Neural cell (in vitro differentiated cells): ENCODE results near the gene PDLIM1. TPM values are rescaled to one million over a fixed set of nuclear protein-coding genes. Genes with fewer than 3 reads are reported as not detected.

Source experiments
- H2AFZ ChIP-seq: fragments of 200-600, 300-800 bp; sonication (generic), shearing (Covaris generic); 2 replicates; pipeline ENCODE4 v1.6.0; 2014; ENCODE audit warnings: low read depth, mild to moderate bottlenecking, antibody characterized with exemption, low read length, moderate library complexity
- H3F3A ChIP-seq: fragments of 200-600 bp; shearing (Covaris generic); 2 replicates; pipeline ENCODE4 v1.6.1; 2016; ENCODE audit warnings: mild to moderate bottlenecking, moderate library complexity, mixed read lengths, antibody characterized with exemption, low read length; ENCODE audit not compliant: insufficient read depth, poor library complexity, severe bottlenecking
- H3K27ac ChIP-seq: fragments of 200-600, 300-800 bp; sonication (generic), shearing (Covaris generic); 2 replicates; pipeline ENCODE4 v1.5.1; 2014; ENCODE audit warnings: mild to moderate bottlenecking, low read length, moderate library complexity
- H3K27me3 ChIP-seq: fragments of 300-800, 200-600 bp; sonication (generic), shearing (Covaris generic); 2 replicates; pipeline ENCODE4 v1.6.0; 2014; ENCODE audit warnings: mild to moderate bottlenecking, low read depth, low read length, moderate library complexity; ENCODE audit not compliant: insufficient read depth
- H3K36me3 ChIP-seq: fragments of 300-800, 200-600 bp; sonication (generic), shearing (Covaris generic); 2 replicates; pipeline ENCODE4 v1.5.1; 2014; ENCODE audit warnings: mild to moderate bottlenecking, antibody characterized with exemption, low read length, moderate library complexity; ENCODE audit not compliant: insufficient read depth
- H3K4me2 ChIP-seq: fragments of 300-800, 200-600 bp; sonication (generic), shearing (Covaris generic); 2 replicates; pipeline ENCODE4 v1.6.0; 2014; ENCODE audit warnings: mild to moderate bottlenecking, low read length
- H3K4me3 ChIP-seq: fragments of 300-800, 200-600 bp; sonication (generic), shearing (Covaris generic); 2 replicates; pipeline ENCODE4 v1.5.1; 2014; ENCODE audit warnings: mild to moderate bottlenecking, low read length, moderate library complexity
- H3K79me2 ChIP-seq: fragments of 200-600 bp; shearing (Covaris generic); replicated peaks from 2 replicates; pipeline ENCODE4 v1.6.0; 2014; ENCODE audit warnings: mild to moderate bottlenecking, low read length, moderate library complexity; ENCODE audit not compliant: insufficient read depth
- H3K9ac ChIP-seq: fragments of 300-800, 200-600 bp; sonication (generic), shearing (Covaris generic); 2 replicates; pipeline ENCODE4 v1.6.1; 2016; ENCODE audit warnings: mild to moderate bottlenecking, low read length, mixed read lengths
- H3K9me2 ChIP-seq: fragments of 200-600 bp; shearing (Covaris generic); 2 replicates; pipeline ENCODE4 v1.6.1; 2016; ENCODE audit warnings: mild to moderate bottlenecking, low read length, mixed read lengths; ENCODE audit not compliant: insufficient read depth
- H3K9me3 ChIP-seq: fragments of 200-600, 300-800 bp; sonication (generic), shearing (Covaris generic); 2 replicates; pipeline ENCODE4 v1.6.1; 2016; ENCODE audit warnings: mild to moderate bottlenecking, mixed run types, low read length, moderate library complexity, mixed read lengths
- H4K20me1 ChIP-seq: fragments of 200-600 bp; shearing (Covaris generic); 2 replicates; pipeline ENCODE4 v1.6.1; 2016; ENCODE audit warnings: mild to moderate bottlenecking, mixed run types; ENCODE audit not compliant: insufficient read depth
- CTCF ChIP-seq: fragments of 450-650 bp; IDR thresholded peaks from 2 replicates; pipeline ENCODE4 v1.5.1; 2014; ENCODE audit warnings: antibody characterized with exemption, mild to moderate bottlenecking, moderate library complexity; ENCODE audit not compliant: poor library complexity, severe bottlenecking
- EP300 ChIP-seq: fragments of 450-650 bp; conservative IDR thresholded peaks from 2 replicates; pipeline ENCODE4 v1.6.1; 2014; ENCODE audit warnings: antibody characterized with exemption, mild to moderate bottlenecking, moderate library complexity; ENCODE audit not compliant: poor library complexity, severe bottlenecking
- EZH2 ChIP-seq: fragments of 200-600, 300-800 bp; shearing (Covaris generic), sonication (generic); IDR thresholded peaks from 2 replicates; pipeline ENCODE4 v1.6.1; 2014; ENCODE audit warnings: antibody characterized with exemption, low read length, borderline replicate concordance, mild to moderate bottlenecking; ENCODE audit not compliant: insufficient read depth, poor library complexity, severe bottlenecking
- MXI1 ChIP-seq: fragments of 450-650 bp; conservative IDR thresholded peaks from 2 replicates; pipeline ENCODE4 v1.6.1; 2014; ENCODE audit warnings: antibody characterized with exemption, mild to moderate bottlenecking; ENCODE audit not compliant: poor library complexity, severe bottlenecking
- POLR2AphosphoS5 ChIP-seq: IDR thresholded peaks from 2 replicates; pipeline ENCODE4 v1.6.1; 2012
- REST ChIP-seq: IDR thresholded peaks from 2 replicates; pipeline ENCODE4 v1.6.1; 2012; ENCODE audit warnings: borderline replicate concordance
- SMC3 ChIP-seq: fragments of 450-650 bp; conservative IDR thresholded peaks from 2 replicates; pipeline ENCODE4 v1.6.1; 2014; ENCODE audit warnings: antibody characterized with exemption, mild to moderate bottlenecking, moderate library complexity; ENCODE audit not compliant: poor library complexity
- TAF1 ChIP-seq: IDR thresholded peaks from 2 replicates; pipeline ENCODE4 v1.6.1; 2012; ENCODE audit warnings: low read depth
- polyA plus RNA-seq: library from polyadenylated mRNA; depleted of rRNA; stranded (reverse); fragments of >200 nt; gene quantifications from 2 replicates; pipeline ENCODE4 v1.2.3, GENCODE V29; 2014

PDLIM1 gene
- polyA plus RNA-seq, 1 donor from 2014 or later = 1.0 TPM

- H3K79me2 ChIP-seq = no peaks in the 10 kb centered on the region
- no peak overlapping the region for H3K9ac ChIP-seq
- no peaks in the 10 kb centered on the region for H3K9me3 ChIP-seq
- H3F3A ChIP-seq = no peaks in the 10 kb centered on the region
- H3K27ac ChIP-seq = no peak overlapping the region
- H3K4me3 ChIP-seq = no peak overlapping the region
- no peaks in the 10 kb centered on the region for H4K20me1 ChIP-seq
- H2AFZ ChIP-seq = no peak overlapping the region
- H3K27me3 ChIP-seq = no peaks in the 10 kb centered on the region
- no peaks in the 10 kb centered on the region for H3K36me3 ChIP-seq
- H3K9me2 ChIP-seq = no peaks in the 10 kb centered on the region
- no peak overlapping the region for H3K4me2 ChIP-seq
- TF ChIP-seq REST (no peak), CTCF (no peak), TAF1 (no peak), SMC3 (no peak), POLR2AphosphoS5 (no peak), EZH2 (no peak), MXI1 (no peak), EP300 (no peak)
Measured at GRCh38 chr10:95326396-95326795, 35.6 kb upstream of the PDLIM1 start.

- H3K36me3 ChIP-seq = no peaks in the 10 kb centered on the region
- no peak overlapping the region for H3K4me3 ChIP-seq
- H3K9me2 ChIP-seq = no peaks in the 10 kb centered on the region
- H4K20me1 ChIP-seq = no peaks in the 10 kb centered on the region
- H3K27me3 ChIP-seq = no peaks in the 10 kb centered on the region
- H3K9ac ChIP-seq = no peak overlapping the region
- H3K4me2 ChIP-seq = no peak overlapping the region
- no peak overlapping the region for H3K27ac ChIP-seq
- no peak overlapping the region for H2AFZ ChIP-seq
- H3K79me2 ChIP-seq = no peaks in the 10 kb centered on the region
- no peak for TF ChIP-seq SMC3
- TF ChIP-seq POLR2AphosphoS5 = no peak
- no peak for TF ChIP-seq CTCF
- TF ChIP-seq TAF1 = no peak
- TF ChIP-seq EZH2 = no peak
- no peak for TF ChIP-seq EP300
- no peaks in the 10 kb centered on the region for H3K9me3 ChIP-seq
- H3F3A ChIP-seq = no peaks in the 10 kb centered on the region
Measured at GRCh38 chr10:95325863-95326262, 35.1 kb upstream of the PDLIM1 start.
